Daoy (cell line): ENCODE measurements around the gene BAIAP2. TPM values are rescaled to one million over a fixed set of nuclear protein-coding genes. Genes with fewer than 3 reads are reported as not detected.
"Not testable (repeated sequence)": the region's sequence is repeated elsewhere in the genome, so short reads cannot be mapped to it uniquely, and the experiment has no call there.

Experiments
- DNase-seq: peaks from one replicate; pipeline ENCODE4 v3.0.0-alpha.2; 2015; ENCODE audit warnings: low read depth
- total RNA-seq: library from RNA; depleted of rRNA; stranded (reverse); fragments of >200 nt; shearing (Covaris generic); gene quantifications from 2 replicates; pipeline ENCODE4 v1.2.3, GENCODE V29; 2014

BAIAP2 gene
- total RNA-seq, 1 experiment from 2014 or later = 65.6 TPM

GRCh38 chr17:81137248-81137647 lies 102.3 kb downstream of the BAIAP2 start:
- DNase-seq = no peak

GRCh38 chr17:81138083-81138482 lies 103.1 kb downstream of the BAIAP2 start:
- no peak for DNase-seq

GRCh38 chr17:81138500-81138899 lies 103.5 kb downstream of the BAIAP2 start:
- DNase-seq = no peak

- no peak for DNase-seq
These were observed 104.5 kb downstream of the BAIAP2 start for GRCh38 chr17:81139428-81139827.

GRCh38 chr17:81140018-81140417 lies 105.1 kb downstream of the BAIAP2 start:
- DNase-seq = no peak

GRCh38 chr17:81140695-81141094 lies 105.7 kb downstream of the BAIAP2 start:
- no peak for DNase-seq

- peak; percentile 79 for DNase-seq
These were observed 107.6 kb downstream of the BAIAP2 start for GRCh38 chr17:81142301-81143199.

GRCh38 chr17:81143200-81143527 lies 108.2 kb downstream of the BAIAP2 start:
- DNase-seq = no peak

GRCh38 chr17:81143717-81144422 lies 108.9 kb downstream of the BAIAP2 start:
- no peak for DNase-seq

- no peak for DNase-seq
These were observed 109.5 kb downstream of the BAIAP2 start for GRCh38 chr17:81144423-81144781.

GRCh38 chr17:81146208-81146607 lies 111.3 kb downstream of the BAIAP2 start:
- not testable (repeated sequence) for DNase-seq

GRCh38 chr17:81147701-81148100 lies 112.8 kb downstream of the BAIAP2 start:
- no peak for DNase-seq

- no peak for DNase-seq
These were observed 113.6 kb downstream of the BAIAP2 start for GRCh38 chr17:81148571-81148970.

GRCh38 chr17:81148986-81149533 lies 114.1 kb downstream of the BAIAP2 start:
- DNase-seq = no peak

- no peak for DNase-seq
These were observed 115.6 kb downstream of the BAIAP2 start for GRCh38 chr17:81150377-81151077.

GRCh38 chr17:81151278-81151677 lies 116.3 kb downstream of the BAIAP2 start:
- no peak for DNase-seq

- DNase-seq = no peak
These were observed 117.4 kb downstream of the BAIAP2 start for GRCh38 chr17:81152288-81152828.

GRCh38 chr17:81153340-81153803 lies 118.4 kb downstream of the BAIAP2 start:
- DNase-seq = peak; percentile 82

GRCh38 chr17:81154016-81154415 lies 119.1 kb downstream of the BAIAP2 start:
- not testable (repeated sequence) for DNase-seq

- no peak for DNase-seq
These were observed 120.0 kb downstream of the BAIAP2 start for GRCh38 chr17:81154961-81155360.

GRCh38 chr17:81156866-81157805 lies 122.2 kb downstream of the BAIAP2 start:
- DNase-seq = no peak
